Liver (tissue), 3 donors: ENCODE results near the gene TRIM59.

Experiments used
- ATF3 ChIP-seq: IDR thresholded peaks from 2 replicates; pipeline ENCODE4 v1.6.1; 2016; ENCODE audit warnings: antibody characterized with exemption
- CTCF ChIP-seq: fragments of 150-350 bp; IDR thresholded peaks from 2 replicates; pipeline ENCODE4 v1.5.1; 2017; ENCODE audit warnings: improper control_type of control experiment, low read depth, low read length; ENCODE audit not compliant: missing input control
- FOXA2 ChIP-seq: IDR thresholded peaks from 2 replicates; pipeline ENCODE4 v1.6.1; 2016; ENCODE audit warnings: antibody characterized with exemption
- RAD21 ChIP-seq, 2 donors: IDR thresholded peaks; 2 replicates each; pipeline ENCODE4 v1.6.1; 2016; ENCODE audit warnings: antibody characterized with exemption in 2 of 2, mild to moderate bottlenecking in 2 of 2
- TAF1 ChIP-seq: conservative IDR thresholded peaks from 2 replicates; pipeline ENCODE4 v1.6.1; 2016; ENCODE audit warnings: antibody characterized with exemption, mild to moderate bottlenecking
- YY1 ChIP-seq: IDR thresholded peaks from 2 replicates; pipeline ENCODE4 v1.6.1; 2016; ENCODE audit warnings: antibody characterized with exemption, mild to moderate bottlenecking
- donor health status: healthy.
- donor health status: healthy.

- no peak for TF ChIP-seq ATF3
- TF ChIP-seq CTCF: no peak
- no peak for TF ChIP-seq YY1
- no peak for TF ChIP-seq TAF1
- TF ChIP-seq FOXA2: no peak
- no peak for TF ChIP-seq RAD21 (IDR thresholded peaks at IDR 0.05)
These were observed 28.8 kb upstream of the TRIM59 start for GRCh38 chr3:160478338-160478737.
